22Rv1 (cell line): ENCODE data around the gene DDX53.

ENCODE experiments used
- ZFX ChIP-seq: fragments of 450-650 bp; IDR thresholded peaks from 2 replicates; pipeline ENCODE4 v1.6.1; 2017; ENCODE audit warnings: antibody characterized with exemption, borderline replicate concordance
- TF ChIP-seq, protein P1 (sequence below): fragments of 450-650 bp; IDR thresholded peaks from 2 replicates; pipeline ENCODE4 v1.5.1; 2017; ENCODE audit warnings: mild to moderate bottlenecking

DNA sequence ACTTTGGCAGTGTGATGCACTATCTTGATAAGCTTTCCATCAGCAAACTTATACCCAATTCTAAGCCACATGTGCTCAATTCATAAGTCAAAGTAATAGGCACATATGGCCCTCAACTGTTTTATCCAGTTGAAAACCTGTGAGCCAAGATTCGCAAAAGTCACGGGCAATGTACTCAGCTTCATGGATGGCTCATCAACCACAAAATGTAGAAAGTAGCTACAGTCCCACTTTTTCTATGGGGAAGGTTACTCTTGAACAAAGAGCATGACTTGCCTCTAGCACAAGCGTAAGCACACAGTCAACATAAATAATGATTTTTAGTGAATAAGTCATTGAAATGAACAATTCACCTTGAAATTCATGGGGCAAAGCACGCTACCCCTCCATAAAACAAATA is 25.1 kb upstream of the DDX53 start:
- TF ChIP-seq, protein P1, sequence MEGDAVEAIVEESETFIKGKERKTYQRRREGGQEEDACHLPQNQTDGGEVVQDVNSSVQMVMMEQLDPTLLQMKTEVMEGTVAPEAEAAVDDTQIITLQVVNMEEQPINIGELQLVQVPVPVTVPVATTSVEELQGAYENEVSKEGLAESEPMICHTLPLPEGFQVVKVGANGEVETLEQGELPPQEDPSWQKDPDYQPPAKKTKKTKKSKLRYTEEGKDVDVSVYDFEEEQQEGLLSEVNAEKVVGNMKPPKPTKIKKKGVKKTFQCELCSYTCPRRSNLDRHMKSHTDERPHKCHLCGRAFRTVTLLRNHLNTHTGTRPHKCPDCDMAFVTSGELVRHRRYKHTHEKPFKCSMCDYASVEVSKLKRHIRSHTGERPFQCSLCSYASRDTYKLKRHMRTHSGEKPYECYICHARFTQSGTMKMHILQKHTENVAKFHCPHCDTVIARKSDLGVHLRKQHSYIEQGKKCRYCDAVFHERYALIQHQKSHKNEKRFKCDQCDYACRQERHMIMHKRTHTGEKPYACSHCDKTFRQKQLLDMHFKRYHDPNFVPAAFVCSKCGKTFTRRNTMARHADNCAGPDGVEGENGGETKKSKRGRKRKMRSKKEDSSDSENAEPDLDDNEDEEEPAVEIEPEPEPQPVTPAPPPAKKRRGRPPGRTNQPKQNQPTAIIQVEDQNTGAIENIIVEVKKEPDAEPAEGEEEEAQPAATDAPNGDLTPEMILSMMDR: no peak
- TF ChIP-seq ZFX: no peak
